ENCODE measurements around the gene OR2T2. TPM values are rescaled to one million over a fixed set of nuclear protein-coding genes. Genes with fewer than 3 reads are reported as not detected.
"Not testable (repeated sequence)": the region's sequence is repeated elsewhere in the genome, so short reads cannot be mapped to it uniquely, and the experiment has no call there.

Gene OR2T2
- total RNA-seq, 1 experiment from 2014 or later: not detected

DNA sequence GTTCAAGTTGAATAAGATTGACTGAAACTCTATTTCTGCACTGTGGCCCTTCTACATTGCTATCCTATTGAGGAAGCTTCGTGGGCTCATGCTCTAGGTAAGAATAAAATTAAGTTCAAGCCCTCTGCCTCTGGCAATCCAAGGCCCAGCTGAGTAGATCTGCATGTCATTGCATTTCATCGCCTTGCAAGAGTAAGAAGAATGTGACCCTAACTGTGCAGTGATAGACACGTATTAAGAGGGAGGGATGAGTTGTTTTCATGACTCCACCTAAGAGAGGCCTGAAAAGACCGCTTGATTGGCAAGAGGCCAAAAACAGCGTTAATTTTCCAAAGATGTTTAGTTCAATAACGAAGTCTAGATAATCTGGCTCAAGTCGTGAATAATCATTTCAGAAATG is 13.7 kb downstream of the OR2T2 start:
- H2AFZ ChIP-seq (ENCODE audit: low read length); ATAC-seq; CTCF ChIA-PET; H3K4me3 ChIP-seq (ENCODE audit: low read length); DNase-seq; POLR2A ChIA-PET (ENCODE audit: unreplicated experiment); H3K27me3 ChIP-seq (ENCODE audit: low read length); H3K79me2 ChIP-seq (ENCODE audit: low read length); H3F3A ChIP-seq (ENCODE audit: low read length, unreplicated experiment); H3K9ac ChIP-seq (ENCODE audit: low read length); H3K9me3 ChIP-seq (ENCODE audit: low read length); H3K9me2 ChIP-seq (replicated peaks; ENCODE audit: low read length); intact Hi-C loops (cut with micrococcal nuclease); H4K20me1 ChIP-seq (ENCODE audit: low read length); BruUV-seq (replicated peaks); H3K4me1 ChIP-seq (ENCODE audit: insufficient read depth, low read length); H3K36me3 ChIP-seq (ENCODE audit: low read depth, low read length); H3K4me2 ChIP-seq (ENCODE audit: low read length); H3K27ac ChIP-seq (ENCODE audit: low read length): not testable (repeated sequence)

DNA sequence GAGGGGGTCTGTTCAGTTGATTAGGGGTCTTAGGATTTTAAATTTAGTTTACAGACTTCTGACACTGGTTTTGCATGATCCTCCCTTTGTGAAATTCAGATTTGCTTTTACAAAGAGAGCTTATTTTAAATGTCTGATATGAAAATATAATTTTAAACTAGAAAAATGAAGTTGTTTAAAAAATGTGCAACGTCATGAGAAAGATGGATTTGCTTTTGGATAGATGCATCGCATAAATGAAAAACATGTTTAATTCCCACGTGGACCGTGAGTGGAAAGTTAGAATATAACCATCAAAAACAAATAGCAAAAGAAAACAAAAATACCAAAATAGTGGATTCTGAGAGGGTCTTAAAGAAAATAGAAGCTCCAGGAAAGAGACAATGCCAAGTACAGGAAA is 25.7 kb downstream of the OR2T2 start:
- Histone ChIP-seq H2AFZ (ENCODE audit: low read length) (no peak overlapping the region), H3K27ac (ENCODE audit: low read length) (no peak overlapping the region), H3K79me2 (ENCODE audit: low read length) (no peaks in the 10 kb centered on the region), H3F3A (ENCODE audit: low read length, unreplicated experiment) (no peaks in the 10 kb centered on the region), H3K27me3 (ENCODE audit: low read length) (peaks cover 18% of the 10 kb centered on the region; the same call in 1 of the 2 replicates), H3K9me2 (replicated peaks; ENCODE audit: low read length) (no peaks in the 10 kb centered on the region), H3K4me3 (ENCODE audit: low read length) (no peak overlapping the region), H3K9ac (ENCODE audit: low read length) (no peak overlapping the region), H4K20me1 (ENCODE audit: low read length) (no peaks in the 10 kb centered on the region), H3K36me3 (ENCODE audit: low read depth, low read length) (no peaks in the 10 kb centered on the region), H3K4me1 (ENCODE audit: insufficient read depth, low read length) (no peaks in the 10 kb centered on the region), H3K9me3 (ENCODE audit: low read length) (0 out of 2 replicates have a peak, but pooled peaks cover 5% of the 10 kb centered on the region), H3K4me2 (ENCODE audit: low read length) (no peak overlapping the region)
- intact Hi-C loops (cut with micrococcal nuclease): no loop called here
- POLR2A ChIA-PET (ENCODE audit: unreplicated experiment): no interaction called here
- CTCF ChIA-PET: no interaction called here
- no peak for TF ChIP-seq CTCF (conservative IDR thresholded peaks at IDR 0.05; ENCODE audit: low read depth, low read length)
- no peak for TF ChIP-seq EZH2 (IDR thresholded peaks at IDR 0.05; ENCODE audit: low read length, unreplicated experiment)
- no peak for TF ChIP-seq EZH2phosphoT487 (IDR thresholded peaks at IDR 0.05; ENCODE audit: borderline replicate concordance, low read length)
- ATAC-seq (no peak), DNase-seq (no peak)
- no TSS peak for BruUV-seq (replicated peaks)

DNA sequence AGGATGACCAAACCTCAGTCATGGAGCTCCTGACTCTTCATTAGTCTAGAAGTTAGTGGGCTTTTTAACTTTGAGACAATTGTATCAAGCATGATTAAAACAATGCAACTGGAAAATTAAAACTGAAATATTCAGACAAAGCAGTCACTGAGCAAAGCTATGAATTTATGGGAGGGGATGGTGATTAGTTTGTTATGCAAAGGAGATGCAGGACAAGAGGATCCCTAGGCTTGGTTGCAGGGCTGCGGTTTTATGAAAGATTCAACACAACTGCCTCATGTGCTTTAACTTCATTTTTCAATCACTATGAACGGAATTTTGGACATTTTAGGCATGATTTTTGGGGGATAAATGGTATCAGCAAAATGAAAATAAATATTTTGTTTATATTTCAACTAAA is 26.7 kb downstream of the OR2T2 start:
- BruUV-seq (replicated peaks); H3K9me3 ChIP-seq (ENCODE audit: low read length); H4K20me1 ChIP-seq (ENCODE audit: low read length); H3K9me2 ChIP-seq (replicated peaks; ENCODE audit: low read length); CTCF ChIA-PET; H3F3A ChIP-seq (ENCODE audit: low read length, unreplicated experiment); ATAC-seq; H3K4me2 ChIP-seq (ENCODE audit: low read length); H3K4me3 ChIP-seq (ENCODE audit: low read length); H3K36me3 ChIP-seq (ENCODE audit: low read depth, low read length); DNase-seq; H3K9ac ChIP-seq (ENCODE audit: low read length); H2AFZ ChIP-seq (ENCODE audit: low read length); intact Hi-C loops (cut with micrococcal nuclease); H3K4me1 ChIP-seq (ENCODE audit: insufficient read depth, low read length); H3K27ac ChIP-seq (ENCODE audit: low read length); POLR2A ChIA-PET (ENCODE audit: unreplicated experiment); H3K79me2 ChIP-seq (ENCODE audit: low read length): not testable (repeated sequence)
- peaks cover 18% of the 10 kb centered on the region; the same call in 1 of the 2 replicates for H3K27me3 ChIP-seq (ENCODE audit: low read length)

GRCh38 chr1:248473051-248473450 is 27.6 kb downstream of the OR2T2 start, which contains the start of gene OR2T3:
Gene OR2T3, plus strand, starts transcription at chr1:248473351. Its CDS starts 0 bp downstream, at chr1:248473351.
- H3K9ac ChIP-seq (ENCODE audit: low read length); H3K27ac ChIP-seq (ENCODE audit: low read length); H3K79me2 ChIP-seq (ENCODE audit: low read length); H3K4me1 ChIP-seq (ENCODE audit: insufficient read depth, low read length); H3K4me3 ChIP-seq (ENCODE audit: low read length); H3F3A ChIP-seq (ENCODE audit: low read length, unreplicated experiment); intact Hi-C loops (cut with micrococcal nuclease); H3K4me2 ChIP-seq (ENCODE audit: low read length); H3K36me3 ChIP-seq (ENCODE audit: low read depth, low read length); H3K9me2 ChIP-seq (replicated peaks; ENCODE audit: low read length); POLR2A ChIA-PET (ENCODE audit: unreplicated experiment); H2AFZ ChIP-seq (ENCODE audit: low read length); H3K9me3 ChIP-seq (ENCODE audit: low read length); ATAC-seq; BruUV-seq (replicated peaks); DNase-seq; CTCF ChIA-PET; H4K20me1 ChIP-seq (ENCODE audit: low read length): not testable (repeated sequence)
- H3K27me3 ChIP-seq (ENCODE audit: low read length): peaks cover 18% of the 10 kb centered on the region; the same call in 1 of the 2 replicates

DNA sequence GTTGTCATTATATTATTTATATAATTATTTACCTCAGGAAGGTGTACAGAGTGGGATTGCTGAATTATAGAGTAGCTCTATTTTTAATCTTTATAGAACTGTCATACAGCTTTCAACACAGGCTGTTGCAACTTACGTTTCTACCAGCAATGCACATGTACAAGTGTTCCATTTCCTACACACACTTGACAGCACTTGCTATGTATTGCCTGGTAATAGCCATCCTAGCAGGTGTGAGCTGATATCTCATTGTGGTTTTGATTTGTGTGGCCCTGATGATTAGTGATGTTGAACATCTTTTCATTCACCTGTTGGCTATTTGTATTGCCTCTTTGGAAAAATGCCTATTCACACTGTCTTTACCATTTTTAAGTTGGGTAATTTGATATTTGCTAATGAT is 30.2 kb downstream of the OR2T2 start:
- H3K27ac ChIP-seq (ENCODE audit: low read length); POLR2A ChIA-PET (ENCODE audit: unreplicated experiment); H3F3A ChIP-seq (ENCODE audit: low read length, unreplicated experiment); H3K4me3 ChIP-seq (ENCODE audit: low read length); H3K36me3 ChIP-seq (ENCODE audit: low read depth, low read length); H3K9me3 ChIP-seq (ENCODE audit: low read length); H3K4me1 ChIP-seq (ENCODE audit: insufficient read depth, low read length); H3K9me2 ChIP-seq (replicated peaks; ENCODE audit: low read length); H3K9ac ChIP-seq (ENCODE audit: low read length); H4K20me1 ChIP-seq (ENCODE audit: low read length); BruUV-seq (replicated peaks); CTCF ChIA-PET; H3K79me2 ChIP-seq (ENCODE audit: low read length); H3K4me2 ChIP-seq (ENCODE audit: low read length); intact Hi-C loops (cut with micrococcal nuclease); DNase-seq; ATAC-seq; H2AFZ ChIP-seq (ENCODE audit: low read length): not testable (repeated sequence)
- H3K27me3 ChIP-seq (ENCODE audit: low read length): peaks cover 13% of the 10 kb centered on the region; the same call in 1 of the 2 replicates
